Endothelial cell of umbilical vein (primary cell): Measurements from ENCODE around the gene PARM1.
"Not testable (repeated sequence)": the region's sequence is repeated elsewhere in the genome, so short reads cannot be mapped to it uniquely, and the experiment has no call there.

ENCODE experiments used
- CTCF ChIP-seq, 2 donors: IDR thresholded peaks; 1 replicate in 1 of 2; 2 replicates in 1 of 2; pipeline ENCODE4 v1.5.1; 2011; ENCODE audit warnings: low read length in 2 of 2, mild to moderate bottlenecking in 2 of 2, moderate library complexity in 2 of 2, control low read depth in 1 of 2, inconsistent platforms in 1 of 2, low read depth in 1 of 2; ENCODE audit not compliant: insufficient read depth in 1 of 2; ENCODE audit errors: extremely low read depth in 1 of 2
- EZH2 ChIP-seq: IDR thresholded peaks from 2 replicates; pipeline ENCODE4 v1.6.1; 2012; ENCODE audit warnings: borderline replicate concordance, low read depth, mild to moderate bottlenecking, moderate library complexity, low read length, inconsistent platforms; ENCODE audit not compliant: severe bottlenecking
- POLR2A ChIP-seq: IDR thresholded peaks from 2 replicates; pipeline ENCODE4 v1.6.1; 2012; ENCODE audit warnings: low read depth, mild to moderate bottlenecking, control low read depth, low read length

- not testable (repeated sequence) for TF ChIP-seq POLR2A; CTCF (IDR thresholded peaks at IDR 0.05; ENCODE audit: extremely low read depth in 1 of 2, insufficient read depth in 1 of 2, low read depth in 1 of 2, low read length in 2 of 2); EZH2
These were observed 61.5 kb downstream of the PARM1 start for GRCh38 chr4:74994436-74994835.
